CD14-positive monocyte (primary cell): ENCODE data around the gene NELFE. TPM values are rescaled to one million over a fixed set of nuclear protein-coding genes. Genes with fewer than 3 reads are reported as not detected.

ENCODE experiments used
- DNase-seq, 3 donors: peaks; one replicate each; pipeline ENCODE4 v3.0.0-alpha.2; 2011 to 2022
- H2AFZ ChIP-seq: 2 replicates; pipeline ENCODE4 v1.6.0; 2012; ENCODE audit warnings: mild to moderate bottlenecking, low read depth, low read length, inconsistent platforms; ENCODE audit not compliant: insufficient read depth, poor library complexity, severe bottlenecking
- H3K27ac ChIP-seq, 2 donors: 1 replicate in 1 of 2; 2 replicates in 1 of 2; pipeline ENCODE4 v1.5.1; 2012 to 2013; ENCODE audit warnings: low read length in 2 of 2, control low read depth in 1 of 2, inconsistent platforms in 1 of 2, low read depth in 1 of 2, mild to moderate bottlenecking in 1 of 2
- H3K27me3 ChIP-seq, 2 donors: one replicate each; pipeline versions ENCODE4 v1.6.0 to v1.6.1; 2011 to 2013; ENCODE audit warnings: low read length in 2 of 2; ENCODE audit not compliant: control insufficient read depth in 2 of 2, insufficient read depth in 2 of 2
- H3K36me3 ChIP-seq, 2 donors: replicated peaks in 1 of 2; 1 replicate in 1 of 2; 2 replicates in 1 of 2; pipeline versions ENCODE4 v1.5.1 to v1.6.1; 2012 to 2013; ENCODE audit warnings: low read length in 2 of 2, control low read depth in 1 of 2, inconsistent platforms in 1 of 2, mild to moderate bottlenecking in 1 of 2; ENCODE audit not compliant: insufficient read depth in 2 of 2, control insufficient read depth in 1 of 2
- H3K4me1 ChIP-seq, 2 donors: 1 replicate in 1 of 2; 2 replicates in 1 of 2; pipeline versions ENCODE4 v1.5.1 to v1.6.1; 2012 to 2013; ENCODE audit warnings: low read length in 2 of 2, control low read depth in 1 of 2, inconsistent platforms in 1 of 2, mild to moderate bottlenecking in 1 of 2, moderate library complexity in 1 of 2; ENCODE audit not compliant: insufficient read depth in 2 of 2, control insufficient read depth in 1 of 2
- H3K4me2 ChIP-seq: replicated peaks from 2 replicates; pipeline ENCODE3; 2012; ENCODE audit warnings: low read length, moderate library complexity, mild to moderate bottlenecking; ENCODE audit not compliant: poor library complexity, severe bottlenecking; ENCODE audit errors: extremely low read depth
- H3K4me3 ChIP-seq, 3 experiments: fragments of 200-600 bp in 1 of 3; sonication (generic) in 1 of 3; replicated peaks in 1 of 3; 1 replicate in 2 of 3; 2 replicates in 1 of 3; pipeline ENCODE4 v1.5.1; 2011 to 2013; ENCODE audit warnings: low read length in 3 of 3, mild to moderate bottlenecking in 3 of 3, control low read depth in 2 of 3, low read depth in 2 of 3, inconsistent platforms in 1 of 3, moderate library complexity in 1 of 3
- H3K79me2 ChIP-seq: 2 replicates; pipeline ENCODE4 v1.6.0; 2012; ENCODE audit warnings: mild to moderate bottlenecking, control low read depth, inconsistent platforms, low read length, moderate library complexity; ENCODE audit not compliant: insufficient read depth
- H3K9ac ChIP-seq: 2 replicates; pipeline ENCODE4 v1.6.0; 2017; ENCODE audit warnings: low read length, mild to moderate bottlenecking; ENCODE audit not compliant: insufficient read depth, poor library complexity, severe bottlenecking
- H3K9me3 ChIP-seq, 2 donors: replicated peaks in 1 of 2; 1 replicate in 1 of 2; 2 replicates in 1 of 2; pipeline versions ENCODE4 v1.5.1 to v1.6.1; 2012 to 2013; ENCODE audit warnings: low read length in 2 of 2, control low read depth in 1 of 2; ENCODE audit not compliant: control insufficient read depth in 1 of 2, insufficient read depth in 1 of 2
- H4K20me1 ChIP-seq: 2 replicates; pipeline ENCODE4 v1.6.0; 2012; ENCODE audit warnings: mild to moderate bottlenecking, low read length, control low read depth, moderate library complexity; ENCODE audit not compliant: insufficient read depth
- H3K27ac Mint-ChIP-seq, 7 donors: one replicate each; pipeline ENCODE4 v1.8.0; 2020; ENCODE audit warnings: mild to moderate bottlenecking in 7 of 7, mixed read lengths in 7 of 7, moderate library complexity in 6 of 7, inconsistent platforms in 2 of 7
- H3K27me3 Mint-ChIP-seq, 3 donors: one replicate each; pipeline ENCODE4 v1.8.0; 2021 to 2022; ENCODE audit warnings: low read depth in 3 of 3, mild to moderate bottlenecking in 3 of 3, mixed read lengths in 3 of 3, moderate library complexity in 3 of 3, inconsistent platforms in 1 of 3
- H3K36me3 Mint-ChIP-seq, 2 donors: one replicate each; pipeline ENCODE4 v1.8.0; 2020; ENCODE audit warnings: mixed read lengths in 2 of 2, inconsistent platforms in 1 of 2, mild to moderate bottlenecking in 1 of 2
- H3K4me1 Mint-ChIP-seq: one replicate; pipeline ENCODE4 v1.8.0; 2020; ENCODE audit warnings: mild to moderate bottlenecking, mixed read lengths
- H3K4me3 Mint-ChIP-seq, 2 donors: one replicate each; pipeline ENCODE4 v1.8.0; 2020; ENCODE audit warnings: mild to moderate bottlenecking in 2 of 2, mixed read lengths in 2 of 2, moderate library complexity in 1 of 2
- H3K9me3 Mint-ChIP-seq, 7 donors: one replicate each; pipeline ENCODE4 v1.8.0; 2020 to 2022; ENCODE audit warnings: mixed read lengths in 7 of 7, mild to moderate bottlenecking in 6 of 7, moderate library complexity in 6 of 7, inconsistent platforms in 2 of 7
- CTCF ChIP-seq: fragments of 200-600 bp; IDR thresholded peaks from one replicate; pipeline ENCODE4 v1.8.0; 2022; ENCODE audit warnings: antibody characterized with exemption, mild to moderate bottlenecking
- WGBS: methylation state at CpG from one replicate; pipeline ENCODE4 v1.1.5; 2013; ENCODE audit warnings: missing lambda C conversion rate; ENCODE audit not compliant: insufficient coverage; 5-methylcytosine and 5-hydroxymethylcytosine counted together
- intact Hi-C, 2 donors: fragments of 100-400 bp; cut with micrococcal nuclease; formaldehyde crosslinking; loops; one replicate each; pipeline versions ENCODE4 v1.15.0 to v1.15.1; 2023
- polyA plus RNA-seq, 3 donors: library from polyadenylated mRNA; depleted of rRNA in 1 of 3; unstranded in 2 of 3; stranded (reverse) in 1 of 3; fragments of 300-500 nt in 2 of 3; fragments of >200 nt in 1 of 3; fragmentation: Illumina TruSeq in 2 of 3; gene quantifications; 1 replicate in 2 of 3; 2 replicates in 1 of 3; pipeline ENCODE4 v1.2.3, GENCODE V29; 2012 to 2021

Gene NELFE
- polyA plus RNA-seq, 3 donors: 48.8 to 74.4 (median 61.4) TPM

- Histone ChIP-seq H4K20me1 (no peaks in the 10 kb centered on the region), H2AFZ (no peak overlapping the region), H3K4me3 (no peak overlapping the region), H3K27ac (no peak overlapping the region), H3K9ac (no peak overlapping the region), H3K27me3 (no peaks in the 10 kb centered on the region), H3K4me1 (peaks cover 8 to 24% of the 10 kb centered on the region in 2 donors), H3K9me3 (no peaks in the 10 kb centered on the region), H3K79me2 (no peaks in the 10 kb centered on the region), H3K36me3 (no peaks in the 10 kb centered on the region), H3K4me2 (no peak overlapping the region)
- Mint-ChIP-seq H3K36me3 (no peaks in the 10 kb centered on the region), H3K4me3 (no peak overlapping the region), H3K27me3 (peaks cover 0 to 3% (median 2%) of the 10 kb centered on the region in 3 donors), H3K4me1 (peaks cover 22% of the 10 kb centered on the region), H3K9me3 (peaks cover 0 to 3% (median 0%) of the 10 kb centered on the region in 7 donors), H3K27ac (no peak overlapping the region)
- WGBS: 10% methylated on average over 2 of the region's 5 CpGs
- intact Hi-C loops: no loop called here
- no peak for TF ChIP-seq CTCF
- DNase-seq: no peak
These were observed 35.8 kb downstream of the NELFE start for GRCh38 chr6:31922942-31923341.

- H3K9me3 Mint-ChIP-seq: peaks cover 0 to 2% (median 0%) of the 10 kb centered on the region in 7 donors
- intact Hi-C loops: no loop called here
- H3K27me3 Mint-ChIP-seq: peaks cover 0 to 3% (median 0%) of the 10 kb centered on the region in 3 donors
- H3K4me2 ChIP-seq: no peak overlapping the region
- H3K9ac ChIP-seq: no peak overlapping the region
- WGBS: 10% methylated on average over 2 of the region's 2 CpGs
- H3K4me1 Mint-ChIP-seq: peaks cover 14% of the 10 kb centered on the region
- peak overlapping the region in 1 of 2 donors; percentile 59 for H3K27ac ChIP-seq
- no peak for TF ChIP-seq CTCF
- peak overlapping the region in 3 of 7 donors; percentile 6 to 72 (median 58) for H3K27ac Mint-ChIP-seq
- H3K79me2 ChIP-seq: no peaks in the 10 kb centered on the region
- H3K4me1 ChIP-seq: peaks cover 8 to 14% of the 10 kb centered on the region in 2 donors
- DNase-seq: peak in 2 of 3 donors; percentile 17 to 62
- H4K20me1 ChIP-seq: no peaks in the 10 kb centered on the region
- H3K27me3 ChIP-seq: no peaks in the 10 kb centered on the region
- no peak overlapping the region for H3K4me3 Mint-ChIP-seq
- H3K36me3 ChIP-seq: no peaks in the 10 kb centered on the region
- H2AFZ ChIP-seq: peak overlapping the region; percentile 83
- H3K4me3 ChIP-seq: no peak overlapping the region
- no peaks in the 10 kb centered on the region for H3K36me3 Mint-ChIP-seq
- H3K9me3 ChIP-seq: no peaks in the 10 kb centered on the region
These were observed 38.0 kb downstream of the NELFE start for GRCh38 chr6:31920811-31921210.
